DND-41 (cell line): Measurements from ENCODE around the gene GTF2F2.
"Not testable (repeated sequence)": the region's sequence is repeated elsewhere in the genome, so short reads cannot be mapped to it uniquely, and the experiment has no call there.

Experiments used
- ATAC-seq: fragments of 200-7000 bp; cut with Tn5 transposase; 3 replicates; pipeline ENCODE4 v1.9.1; 2021; ENCODE audit warnings: low read depth; ENCODE audit not compliant: insufficient read depth
- DNase-seq: peaks from one replicate; pipeline ENCODE4 v3.0.0-alpha.2; 2020
- H2AFZ ChIP-seq: 2 replicates; pipeline ENCODE4 v1.6.0; 2012; ENCODE audit warnings: low read depth, low read length
- H3K27ac ChIP-seq: 2 replicates; pipeline ENCODE4 v1.5.1; 2012; ENCODE audit warnings: low read length, inconsistent platforms
- H3K27me3 ChIP-seq: fragments of 200-600 bp; sonication (generic); 2 replicates; pipeline ENCODE4 v1.6.0; 2012; ENCODE audit warnings: low read length, mild to moderate bottlenecking, inconsistent platforms; ENCODE audit not compliant: insufficient read depth, poor library complexity
- H3K36me3 ChIP-seq: 2 replicates; pipeline ENCODE4 v1.5.1; 2012; ENCODE audit warnings: low read length, inconsistent platforms; ENCODE audit not compliant: insufficient read depth
- H3K4me1 ChIP-seq: 2 replicates; pipeline ENCODE4 v1.5.1; 2012; ENCODE audit warnings: mild to moderate bottlenecking, low read length; ENCODE audit not compliant: insufficient read depth
- H3K4me2 ChIP-seq: 2 replicates; pipeline ENCODE4 v1.6.0; 2012; ENCODE audit warnings: mild to moderate bottlenecking, moderate library complexity, low read length, inconsistent platforms; ENCODE audit not compliant: insufficient read depth
- H3K4me3 ChIP-seq, 2 experiments: fragments of 200-600 bp in 1 of 2; shearing (Covaris generic) in 1 of 2; 2 replicates each; pipeline ENCODE4 v1.5.1; 2012 to 2016; ENCODE audit warnings: inconsistent platforms in 2 of 2, low read length in 2 of 2, mild to moderate bottlenecking in 2 of 2, low read depth in 1 of 2, moderate library complexity in 1 of 2
- H3K79me2 ChIP-seq: 2 replicates; pipeline ENCODE4 v1.6.0; 2012; ENCODE audit warnings: low read length, inconsistent platforms; ENCODE audit not compliant: insufficient read depth
- H3K9ac ChIP-seq: 2 replicates; pipeline ENCODE4 v1.6.0; 2012; ENCODE audit warnings: low read depth, mild to moderate bottlenecking, inconsistent platforms, low read length, moderate library complexity
- H3K9me3 ChIP-seq: 2 replicates; pipeline ENCODE4 v1.5.1; 2012; ENCODE audit warnings: low read length, moderate library complexity, mild to moderate bottlenecking, inconsistent platforms; ENCODE audit not compliant: insufficient read depth, severe bottlenecking
- H4K20me1 ChIP-seq: 2 replicates; pipeline ENCODE4 v1.6.0; 2012; ENCODE audit warnings: low read length; ENCODE audit not compliant: insufficient read depth
- CTCF ChIP-seq: IDR thresholded peaks from 2 replicates; pipeline ENCODE4 v1.5.1; 2012; ENCODE audit warnings: borderline replicate concordance, low read length, moderate library complexity, mild to moderate bottlenecking; ENCODE audit not compliant: poor library complexity, severe bottlenecking; ENCODE audit errors: extremely low read depth
- EZH2 ChIP-seq: IDR thresholded peaks from 3 replicates; pipeline ENCODE4 v1.6.1; 2012; ENCODE audit warnings: borderline replicate concordance, low read depth, mild to moderate bottlenecking, moderate library complexity, low read length, inconsistent platforms; ENCODE audit not compliant: severe bottlenecking

Gene GTF2F2

GRCh38 chr13:45295536-45295935 is 175.2 kb downstream of the GTF2F2 start:
- ATAC-seq (no peak), DNase-seq (no peak)
- no peak overlapping the region for H3K4me2 ChIP-seq
- H4K20me1 ChIP-seq = no peaks in the 10 kb centered on the region
- H2AFZ ChIP-seq = no peak overlapping the region
- no peaks in the 10 kb centered on the region for H3K79me2 ChIP-seq
- TF ChIP-seq CTCF = no peak
- no peak for TF ChIP-seq EZH2
- H3K4me1 ChIP-seq = no peaks in the 10 kb centered on the region
- no peaks in the 10 kb centered on the region for H3K36me3 ChIP-seq
- H3K4me3 ChIP-seq = no peak overlapping the region
- no peaks in the 10 kb centered on the region for H3K9me3 ChIP-seq
- no peak overlapping the region for H3K9ac ChIP-seq
- no peaks in the 10 kb centered on the region for H3K27me3 ChIP-seq
- H3K27ac ChIP-seq = no peak overlapping the region

- Histone ChIP-seq H3K9me3 (no peaks in the 10 kb centered on the region), H3K27me3 (no peaks in the 10 kb centered on the region), H3K36me3 (no peaks in the 10 kb centered on the region), H3K9ac (no peak overlapping the region), H3K79me2 (no peaks in the 10 kb centered on the region), H3K4me3 (no peak overlapping the region), H3K27ac (no peak overlapping the region), H4K20me1 (no peaks in the 10 kb centered on the region), H3K4me2 (no peak overlapping the region), H2AFZ (no peak overlapping the region), H3K4me1 (no peaks in the 10 kb centered on the region)
- ATAC-seq (no peak), DNase-seq (no peak)
- no peak for TF ChIP-seq EZH2
- TF ChIP-seq CTCF = no peak
Measured at GRCh38 chr13:45296259-45296658, 175.9 kb downstream of the GTF2F2 start.

GRCh38 chr13:45297456-45298205 is 177.3 kb downstream of the GTF2F2 start:
- TF ChIP-seq CTCF (no peak), EZH2 (no peak)
- Histone ChIP-seq H3K4me2 (no peak overlapping the region), H3K9ac (no peak overlapping the region), H3K4me3 (no peak overlapping the region), H3K4me1 (no peaks in the 10 kb centered on the region), H2AFZ (no peak overlapping the region), H4K20me1 (no peaks in the 10 kb centered on the region), H3K79me2 (no peaks in the 10 kb centered on the region), H3K27ac (no peak overlapping the region), H3K9me3 (no peaks in the 10 kb centered on the region), H3K27me3 (no peaks in the 10 kb centered on the region), H3K36me3 (no peaks in the 10 kb centered on the region)
- DNase-seq = no peak
- ATAC-seq = no peak; the same call in 2 of the 3 replicates

GRCh38 chr13:45298206-45298505 is 177.8 kb downstream of the GTF2F2 start:
- Histone ChIP-seq H3K4me2 (no peak overlapping the region), H3K9me3 (no peaks in the 10 kb centered on the region), H3K4me1 (no peaks in the 10 kb centered on the region), H3K27me3 (no peaks in the 10 kb centered on the region), H2AFZ (no peak overlapping the region), H3K36me3 (no peaks in the 10 kb centered on the region), H3K9ac (no peak overlapping the region), H3K27ac (no peak overlapping the region), H3K4me3 (no peak overlapping the region), H3K79me2 (no peaks in the 10 kb centered on the region), H4K20me1 (no peaks in the 10 kb centered on the region)
- ATAC-seq (no peak), DNase-seq (no peak)
- TF ChIP-seq CTCF (no peak), EZH2 (no peak)

GRCh38 chr13:45298550-45298949 is 178.2 kb downstream of the GTF2F2 start:
- H3K27ac ChIP-seq, H2AFZ ChIP-seq, H3K4me1 ChIP-seq, DNase-seq, H3K27me3 ChIP-seq, H4K20me1 ChIP-seq, H3K36me3 ChIP-seq, H3K9me3 ChIP-seq, H3K79me2 ChIP-seq, ATAC-seq, H3K4me2 ChIP-seq, H3K9ac ChIP-seq, H3K4me3 ChIP-seq: not testable (repeated sequence)
